ENCODE measurements around the gene RTN4. TPM values are rescaled to one million over a fixed set of nuclear protein-coding genes. Genes with fewer than 3 reads are reported as not detected.

The RTN4 gene
- total and polyA plus RNA-seq, 4 donors, result 125 to 357 (median 237) TPM

DNA sequence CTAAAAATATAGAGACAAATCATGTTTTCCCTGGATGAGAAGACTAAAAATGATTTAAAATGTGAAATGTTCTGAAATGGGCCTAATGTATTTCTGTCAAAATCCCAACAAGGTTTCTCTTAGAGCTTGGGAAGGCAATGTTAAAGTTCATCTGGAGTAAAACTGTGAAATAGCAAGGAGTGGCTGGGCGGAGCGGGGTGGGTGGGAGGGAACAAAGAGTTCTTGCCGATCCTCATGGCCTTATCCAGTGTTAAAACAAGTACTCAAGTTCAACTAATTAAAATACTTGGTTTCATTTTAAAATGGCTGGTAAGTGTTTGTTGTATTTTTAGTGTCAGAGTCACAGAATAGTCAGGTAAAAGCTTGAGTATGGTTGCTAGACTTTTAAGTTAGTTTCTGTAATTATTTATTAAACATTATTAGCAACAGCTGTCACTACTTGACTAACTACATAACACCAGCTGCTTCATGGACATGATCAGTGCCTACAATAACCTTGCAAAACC, 87.3 kb downstream of the RTN4 start:
- H3K4me3 ChIP-seq (ENCODE audit: low read length in 2 of 2), result no peak overlapping the region
- WGBS, 2 donors, result 85 to 88% methylated on average over 3 of the region's 3 CpGs
- H3K36me3 ChIP-seq (ENCODE audit: control insufficient read depth in 1 of 2, insufficient read depth in 2 of 2, low read length in 1 of 2), result no peaks in the 10 kb centered on the region
- no peak for ATAC-seq (ENCODE audit: low FRiP score)
- DNase-seq, result no peak
- H3K9me3 ChIP-seq (ENCODE audit: control insufficient read depth, low read length), result no peaks in the 10 kb centered on the region
- H3K27me3 ChIP-seq (ENCODE audit: control insufficient read depth in 1 of 2, insufficient read depth in 2 of 2, low read length in 1 of 2), result no peaks in the 10 kb centered on the region
- intact Hi-C loops (cut with DNase I), result no loop called here
- no peaks in the 10 kb centered on the region for H3K4me1 ChIP-seq (ENCODE audit: control insufficient read depth in 1 of 2, insufficient read depth in 2 of 2, low read length in 2 of 2)
- no peak overlapping the region for H3K27ac ChIP-seq (ENCODE audit: low read depth in 1 of 2, low read length in 2 of 2)

- intact Hi-C loops (cut with DNase I), result no loop called here
- DNase-seq, result no peak
- WGBS, 2 donors, result 95% methylated on average over 13 of the region's 13 CpGs
Measured at GRCh38 chr2:54962511-54962910, 87.7 kb downstream of the RTN4 start.

GRCh38 chr2:54960164-54960563, 90.1 kb downstream of the RTN4 start:
- no peak for DNase-seq
- H3K36me3 ChIP-seq (ENCODE audit: control insufficient read depth in 1 of 2, insufficient read depth in 2 of 2, low read length in 1 of 2), result no peaks in the 10 kb centered on the region
- no peak for ATAC-seq (ENCODE audit: low FRiP score)
- no peaks in the 10 kb centered on the region for H3K27me3 ChIP-seq (ENCODE audit: control insufficient read depth in 1 of 2, insufficient read depth in 2 of 2, low read length in 1 of 2)
- H3K4me1 ChIP-seq (ENCODE audit: control insufficient read depth in 1 of 2, insufficient read depth in 2 of 2, low read length in 2 of 2), result no peaks in the 10 kb centered on the region
- H3K4me3 ChIP-seq (ENCODE audit: low read length in 2 of 2), result no peak overlapping the region
- no peaks in the 10 kb centered on the region for H3K9me3 ChIP-seq (ENCODE audit: control insufficient read depth, low read length)
- H3K27ac ChIP-seq (ENCODE audit: low read depth in 1 of 2, low read length in 2 of 2), result no peak overlapping the region
- intact Hi-C loops (cut with DNase I), result no loop called here
- WGBS, 2 donors, result 92 to 95% methylated on average over 7 of the region's 7 CpGs

More at GRCh38 chr2:54962511-54962910, 87.7 kb downstream of the RTN4 start:
- no peak overlapping the region for H3K4me3 ChIP-seq (ENCODE audit: low read length in 2 of 2)
- no peak for ATAC-seq (ENCODE audit: low FRiP score)
- no peaks in the 10 kb centered on the region for H3K27me3 ChIP-seq (ENCODE audit: control insufficient read depth in 1 of 2, insufficient read depth in 2 of 2, low read length in 1 of 2)
- no peak overlapping the region for H3K27ac ChIP-seq (ENCODE audit: low read depth in 1 of 2, low read length in 2 of 2)
- H3K36me3 ChIP-seq (ENCODE audit: control insufficient read depth in 1 of 2, insufficient read depth in 2 of 2, low read length in 1 of 2), result no peaks in the 10 kb centered on the region
- H3K9me3 ChIP-seq (ENCODE audit: control insufficient read depth, low read length), result no peaks in the 10 kb centered on the region
- no peaks in the 10 kb centered on the region for H3K4me1 ChIP-seq (ENCODE audit: control insufficient read depth in 1 of 2, insufficient read depth in 2 of 2, low read length in 2 of 2)

DNA sequence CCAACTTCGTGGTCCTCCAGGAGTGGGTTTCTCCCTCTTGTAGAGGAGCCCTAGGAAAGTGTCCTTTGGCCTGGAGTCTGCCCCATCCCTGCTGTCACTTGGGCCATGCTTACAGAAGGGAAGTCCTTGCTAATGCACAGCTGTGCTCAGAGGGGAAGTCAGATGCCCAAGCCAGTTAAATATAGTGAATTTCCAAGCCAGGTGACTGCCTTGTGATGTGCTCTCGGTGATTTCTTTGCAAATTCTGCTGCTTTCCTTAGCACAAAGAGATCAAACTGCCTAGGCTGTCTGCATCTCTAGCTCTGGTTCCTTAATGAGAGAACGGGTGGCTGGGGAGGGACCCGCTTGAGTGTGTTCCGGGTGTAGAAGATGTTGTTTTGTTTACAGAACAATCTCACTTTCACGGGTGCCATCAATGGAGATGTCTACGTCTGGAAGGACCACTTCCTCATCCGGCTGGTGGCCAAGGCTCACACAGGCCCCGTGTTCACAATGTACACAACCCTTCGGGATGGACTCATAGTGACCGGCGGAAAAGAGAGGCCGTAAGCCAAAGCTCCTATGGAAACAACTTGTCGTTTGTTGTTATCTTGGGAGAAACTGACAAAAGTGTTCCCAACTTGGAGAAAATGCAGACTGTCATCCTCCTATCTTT, 91.4 kb downstream of the RTN4 start:
- H3K4me3 ChIP-seq (ENCODE audit: low read length in 2 of 2), result no peak overlapping the region

DNA sequence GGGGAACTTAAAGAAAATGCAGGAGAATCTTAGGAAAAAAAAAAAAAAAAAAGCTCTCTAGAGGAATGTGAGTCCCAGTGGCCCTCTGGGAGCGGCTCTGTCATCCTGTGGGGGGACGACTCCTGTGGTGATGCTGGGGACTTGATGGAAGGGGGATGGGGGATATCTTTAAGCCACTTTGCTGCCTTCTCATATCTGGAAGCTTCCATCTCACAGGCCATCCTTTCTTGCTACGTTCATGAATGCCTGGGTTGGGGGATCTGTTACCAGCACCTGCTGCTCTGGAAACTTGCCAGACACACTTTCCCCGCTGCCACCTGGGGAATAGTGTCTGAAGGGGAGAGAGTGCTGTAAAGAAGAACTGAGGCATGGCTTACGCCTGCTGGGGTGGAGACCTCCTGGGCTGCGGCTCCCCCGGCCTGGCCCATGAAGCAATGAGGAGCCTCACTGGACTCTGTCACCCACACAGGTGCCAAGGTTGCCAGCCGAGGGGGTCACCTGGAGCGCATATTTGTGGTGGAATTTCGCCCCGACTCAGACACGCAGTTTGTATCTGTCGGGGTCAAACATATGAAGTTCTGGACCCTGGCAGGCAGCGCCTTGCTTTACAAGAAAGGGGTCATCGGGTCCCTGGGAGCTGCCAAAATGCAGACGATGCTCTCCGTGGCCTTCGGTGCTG, 92.8 kb downstream of the RTN4 start:
- 93 to 95% methylated on average over 18 of the region's 18 CpGs for WGBS, 2 donors
- DNase-seq (no peak), ATAC-seq (ENCODE audit: low FRiP score) (no peak)
- Histone ChIP-seq H3K9me3 (ENCODE audit: control insufficient read depth, low read length) (no peaks in the 10 kb centered on the region), H3K27me3 (ENCODE audit: control insufficient read depth in 1 of 2, insufficient read depth in 2 of 2, low read length in 1 of 2) (no peaks in the 10 kb centered on the region), H3K36me3 (ENCODE audit: control insufficient read depth in 1 of 2, insufficient read depth in 2 of 2, low read length in 1 of 2) (no peaks in the 10 kb centered on the region), H3K4me1 (ENCODE audit: control insufficient read depth in 1 of 2, insufficient read depth in 2 of 2, low read length in 2 of 2) (no peaks in the 10 kb centered on the region), H3K4me3 (ENCODE audit: low read length in 2 of 2) (no peak overlapping the region), H3K27ac (ENCODE audit: low read depth in 1 of 2, low read length in 2 of 2) (no peak overlapping the region)
- intact Hi-C loops (cut with DNase I), result no loop called here

More for the DNA sequence above, 91.4 kb downstream of the RTN4 start:
- Histone ChIP-seq H3K27ac (ENCODE audit: low read depth in 1 of 2, low read length in 2 of 2) (no peak overlapping the region), H3K4me1 (ENCODE audit: control insufficient read depth in 1 of 2, insufficient read depth in 2 of 2, low read length in 2 of 2) (no peaks in the 10 kb centered on the region), H3K36me3 (ENCODE audit: control insufficient read depth in 1 of 2, insufficient read depth in 2 of 2, low read length in 1 of 2) (no peaks in the 10 kb centered on the region), H3K9me3 (ENCODE audit: control insufficient read depth, low read length) (no peaks in the 10 kb centered on the region), H3K27me3 (ENCODE audit: control insufficient read depth in 1 of 2, insufficient read depth in 2 of 2, low read length in 1 of 2) (no peaks in the 10 kb centered on the region)
- WGBS, 2 donors, result 90 to 93% methylated on average over 14 of the region's 14 CpGs
- DNase-seq (no peak), ATAC-seq (ENCODE audit: low FRiP score) (no peak)
- intact Hi-C loops (cut with DNase I), result no loop called here

GRCh38 chr2:54956111-54956627, 94.1 kb downstream of the RTN4 start:
- ATAC-seq (ENCODE audit: low FRiP score) (no peak), DNase-seq (no peak)
- intact Hi-C loops (cut with DNase I), result no loop called here
- H3K9me3 ChIP-seq (ENCODE audit: control insufficient read depth, low read length), result no peaks in the 10 kb centered on the region
- H3K36me3 ChIP-seq (ENCODE audit: control insufficient read depth in 1 of 2, insufficient read depth in 2 of 2, low read length in 1 of 2), result no peaks in the 10 kb centered on the region
- H3K27ac ChIP-seq (ENCODE audit: low read depth in 1 of 2, low read length in 2 of 2), result no peak overlapping the region
- H3K4me3 ChIP-seq (ENCODE audit: low read length in 2 of 2), result no peak overlapping the region
- no peaks in the 10 kb centered on the region for H3K4me1 ChIP-seq (ENCODE audit: control insufficient read depth in 1 of 2, insufficient read depth in 2 of 2, low read length in 2 of 2)
- H3K27me3 ChIP-seq (ENCODE audit: control insufficient read depth in 1 of 2, insufficient read depth in 2 of 2, low read length in 1 of 2), result no peaks in the 10 kb centered on the region
- 83 to 87% methylated on average over 2 of the region's 2 CpGs for WGBS, 2 donors

- H3K27me3 ChIP-seq (ENCODE audit: control insufficient read depth in 1 of 2, insufficient read depth in 2 of 2, low read length in 1 of 2), result no peaks in the 10 kb centered on the region
- no peaks in the 10 kb centered on the region for H3K4me1 ChIP-seq (ENCODE audit: control insufficient read depth in 1 of 2, insufficient read depth in 2 of 2, low read length in 2 of 2)
- no peak for ATAC-seq (ENCODE audit: low FRiP score)
- no peak overlapping the region for H3K4me3 ChIP-seq (ENCODE audit: low read length in 2 of 2)
- intact Hi-C loops (cut with DNase I), result no loop called here
- H3K9me3 ChIP-seq (ENCODE audit: control insufficient read depth, low read length), result no peaks in the 10 kb centered on the region
- H3K36me3 ChIP-seq (ENCODE audit: control insufficient read depth in 1 of 2, insufficient read depth in 2 of 2, low read length in 1 of 2), result no peaks in the 10 kb centered on the region
- no peak for DNase-seq
- H3K27ac ChIP-seq (ENCODE audit: low read depth in 1 of 2, low read length in 2 of 2), result no peak overlapping the region
- 78 to 79% methylated on average over 9 of the region's 9 CpGs for WGBS, 2 donors
Measured at GRCh38 chr2:54955358-54956110, 94.7 kb downstream of the RTN4 start.

DNA sequence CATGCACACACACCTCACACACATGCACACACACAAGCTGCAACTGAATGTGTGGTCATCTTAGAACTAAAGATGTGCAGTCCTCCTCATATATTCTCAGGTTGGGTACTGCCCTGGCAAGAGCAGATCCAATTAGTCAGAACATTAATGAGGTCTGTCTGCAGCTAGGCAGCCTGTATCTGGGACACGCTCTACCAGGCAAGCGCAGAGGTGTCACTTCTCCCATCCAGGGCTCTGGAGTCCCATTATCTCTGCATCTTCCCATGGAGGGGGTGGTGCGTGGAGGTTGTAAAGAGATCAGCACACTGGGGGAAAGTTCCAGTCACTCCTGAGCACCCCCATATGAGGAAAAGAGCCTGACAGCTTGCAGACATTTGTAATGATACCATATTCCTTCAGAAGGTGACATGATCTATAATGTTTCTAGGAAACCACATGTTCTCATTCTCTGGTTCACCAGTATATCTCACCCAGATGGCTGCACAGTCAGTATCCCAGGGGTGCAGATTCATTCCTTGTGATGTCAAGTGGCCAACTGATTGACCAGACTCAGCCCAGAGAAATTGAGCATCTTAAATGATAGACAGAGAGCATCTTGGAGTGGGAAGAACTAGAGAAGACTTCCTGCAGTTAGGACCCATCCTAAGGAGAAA, 95.4 kb downstream of the RTN4 start:
- H3K36me3 ChIP-seq (ENCODE audit: control insufficient read depth in 1 of 2, insufficient read depth in 2 of 2, low read length in 1 of 2), result no peaks in the 10 kb centered on the region
- no peak overlapping the region for H3K4me3 ChIP-seq (ENCODE audit: low read length in 2 of 2)
- H3K27me3 ChIP-seq (ENCODE audit: control insufficient read depth in 1 of 2, insufficient read depth in 2 of 2, low read length in 1 of 2), result no peaks in the 10 kb centered on the region
- no peak overlapping the region for H3K27ac ChIP-seq (ENCODE audit: low read depth in 1 of 2, low read length in 2 of 2)
- DNase-seq (no peak), ATAC-seq (ENCODE audit: low FRiP score) (no peak)
- no peaks in the 10 kb centered on the region for H3K4me1 ChIP-seq (ENCODE audit: control insufficient read depth in 1 of 2, insufficient read depth in 2 of 2, low read length in 2 of 2)
- intact Hi-C loops (cut with DNase I), result no loop called here
- 96 to 98% methylated on average over 3 of the region's 3 CpGs for WGBS, 2 donors
- H3K9me3 ChIP-seq (ENCODE audit: control insufficient read depth, low read length), result no peaks in the 10 kb centered on the region

Measured in aorta (tissue), 5 donors.